Aorta (tissue), 5 donors: Measurements from ENCODE around the gene KCNJ4. TPM values are rescaled to one million over a fixed set of nuclear protein-coding genes. Genes with fewer than 3 reads are reported as not detected.
"Not testable (repeated sequence)": the region's sequence is repeated elsewhere in the genome, so short reads cannot be mapped to it uniquely, and the experiment has no call there.

Experiments used
- ATAC-seq: fragments of 200-7000 bp; cut with Tn5 transposase; one replicate; pipeline ENCODE4 v1.9.1; 2022; ENCODE audit warnings: moderate library complexity; ENCODE audit not compliant: low FRiP score
- DNase-seq, 2 donors: peaks; one replicate each; pipeline ENCODE4 v3.0.0-alpha.2; 2020
- H3K27ac ChIP-seq, 2 donors: one replicate each; pipeline ENCODE4 v1.5.1; 2013; ENCODE audit warnings: low read length in 2 of 2, mild to moderate bottlenecking in 2 of 2, moderate library complexity in 2 of 2, control low read depth in 1 of 2, inconsistent platforms in 1 of 2, low read depth in 1 of 2
- H3K27me3 ChIP-seq, 2 donors: one replicate each; pipeline ENCODE4 v1.6.1; 2013; ENCODE audit warnings: control low read depth in 1 of 2, low read length in 1 of 2, mild to moderate bottlenecking in 1 of 2, moderate library complexity in 1 of 2; ENCODE audit not compliant: insufficient read depth in 2 of 2, control insufficient read depth in 1 of 2
- H3K36me3 ChIP-seq, 2 donors: one replicate each; pipeline ENCODE4 v1.6.1; 2013; ENCODE audit warnings: control low read depth in 1 of 2, low read length in 1 of 2, mild to moderate bottlenecking in 1 of 2; ENCODE audit not compliant: insufficient read depth in 2 of 2, control insufficient read depth in 1 of 2
- H3K4me1 ChIP-seq, 2 donors: one replicate each; pipeline ENCODE4 v1.6.1; 2013; ENCODE audit warnings: low read length in 2 of 2, control low read depth in 1 of 2, mild to moderate bottlenecking in 1 of 2, moderate library complexity in 1 of 2; ENCODE audit not compliant: insufficient read depth in 2 of 2, control insufficient read depth in 1 of 2
- H3K4me3 ChIP-seq, 2 donors: one replicate each; pipeline ENCODE4 v1.5.1; 2013; ENCODE audit warnings: low read length in 2 of 2, control low read depth in 1 of 2, mild to moderate bottlenecking in 1 of 2
- H3K9me3 ChIP-seq: one replicate; pipeline ENCODE4 v1.6.1; 2013; ENCODE audit warnings: mild to moderate bottlenecking, low read length; ENCODE audit not compliant: control insufficient read depth
- WGBS, 2 donors: extraction: QIAGEN DNeasy Blood & Tissue Kit; methylation state at CpG; one replicate each; pipeline ENCODE4 v1.1.7; 2013; 5-methylcytosine and 5-hydroxymethylcytosine counted together
- intact Hi-C, 2 donors: fragments of 100-400 bp; cut with DNase I; formaldehyde crosslinking; loops; one replicate each; pipeline versions ENCODE4 v1.14.2 to v1.15.0; 2022
- polyA plus RNA-seq, 2 donors: library from polyadenylated mRNA; stranded (reverse); fragments of 200-250 nt; gene quantifications; one replicate each; pipeline ENCODE4 v1.2.3, GENCODE V29; 2013
- total RNA-seq, 2 donors: library from RNA; stranded (reverse); fragmentation: NEBNext Ultra II Directional; extraction: Animal tissue kit (Norgen Biotek cat#: 25700); gene quantifications; one replicate each; pipeline ENCODE4 v1.2.1, GENCODE V29; 2021
- donor health status: healthy with polysubstance abuse.
- donor health status: Bipolar disorder and iron deficiency.
- donor health status: DM: no; HTN: no; CAD: no.
- donor health status: DM: no; HTN: no; CAD: no.
- donor health status: DM: yes; HTN: yes; CAD: no.

The KCNJ4 gene
- total and polyA plus RNA-seq, 4 donors, result not detected

DNA sequence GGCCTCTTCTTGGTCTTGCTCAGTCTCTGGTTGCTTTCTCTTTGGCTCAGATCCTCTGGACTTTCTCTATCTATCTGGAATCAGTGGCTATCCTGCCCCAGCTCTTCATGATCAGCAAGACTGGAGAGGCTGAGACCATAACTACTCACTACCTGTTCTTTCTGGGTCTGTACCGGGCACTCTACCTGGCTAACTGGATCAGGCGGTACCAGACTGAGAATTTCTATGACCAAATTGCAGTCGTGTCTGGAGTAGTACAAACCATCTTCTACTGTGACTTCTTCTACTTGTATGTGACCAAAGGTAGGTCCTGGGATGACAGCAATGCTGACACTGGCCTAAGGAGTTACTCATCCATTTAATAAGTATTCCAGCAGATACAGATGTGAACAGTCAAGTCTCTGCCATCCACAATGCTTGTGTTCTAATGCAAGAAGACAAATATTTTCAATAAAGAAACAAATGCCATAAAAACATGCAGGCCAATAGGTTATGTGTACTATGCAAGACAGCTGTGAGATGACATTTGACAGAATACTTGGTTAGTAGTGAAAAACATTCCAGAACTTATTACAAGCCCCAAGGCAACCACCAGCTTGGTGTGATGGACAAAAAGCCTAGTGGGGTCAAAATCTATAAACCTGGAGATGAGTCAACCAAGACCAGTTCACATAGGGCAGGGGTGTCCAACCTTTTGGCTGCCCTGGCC, 26.3 kb upstream of the KCNJ4 start:
- intact Hi-C loops, result no loop called here
- Histone ChIP-seq H3K27me3 (no peaks in the 10 kb centered on the region), H3K27ac (no peak overlapping the region), H3K36me3 (peaks cover 13% of the 10 kb centered on the region in 2 donors), H3K4me3 (no peak overlapping the region), H3K9me3 (no peaks in the 10 kb centered on the region), H3K4me1 (no peaks in the 10 kb centered on the region)
- WGBS, 2 donors, result 87 to 88% methylated on average over 3 of the region's 3 CpGs
- DNase-seq (no peak), ATAC-seq (no peak)

DNA sequence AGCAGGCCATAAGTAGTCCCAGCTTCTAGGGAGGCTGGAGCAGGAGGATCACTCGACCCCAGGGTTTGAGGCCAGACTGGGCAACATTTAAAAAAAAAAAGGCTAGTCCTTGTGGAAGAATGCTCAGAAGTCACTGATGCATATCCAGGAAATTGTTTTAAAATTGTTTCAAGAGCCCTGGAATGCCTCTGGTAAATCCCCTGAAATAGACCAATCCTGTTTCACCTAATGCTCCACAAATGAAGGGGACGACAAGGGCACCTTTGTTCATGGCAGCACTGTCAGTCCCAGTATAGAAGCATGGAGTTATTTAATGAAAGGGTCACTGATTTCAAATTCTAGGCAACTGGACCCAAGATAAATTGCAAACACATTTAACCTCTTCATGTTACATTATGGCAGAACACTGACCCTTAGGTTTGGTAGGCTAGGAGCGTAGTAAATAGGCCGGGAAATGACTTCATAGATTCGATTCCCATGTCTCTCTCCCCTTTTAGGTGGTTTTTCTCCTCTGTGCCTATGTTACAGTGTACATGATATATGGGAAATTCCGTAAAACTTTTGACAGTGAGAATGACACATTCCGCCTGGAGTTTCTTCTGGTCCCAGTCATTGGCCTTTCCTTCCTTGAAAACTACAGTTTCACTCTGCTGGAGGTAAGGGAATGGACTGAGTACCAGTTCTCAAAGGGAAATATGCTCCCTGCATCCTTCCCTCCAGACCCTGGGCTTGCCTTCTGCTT, 24.3 kb upstream of the KCNJ4 start:
- DNase-seq (no peak), ATAC-seq (no peak)
- H3K4me3 ChIP-seq, result no peak overlapping the region
- no peaks in the 10 kb centered on the region for H3K4me1 ChIP-seq
- no peaks in the 10 kb centered on the region for H3K9me3 ChIP-seq
- no peaks in the 10 kb centered on the region for H3K27me3 ChIP-seq
- peaks cover 8 to 11% of the 10 kb centered on the region in 2 donors for H3K36me3 ChIP-seq
- intact Hi-C loops, result no loop called here
- no peak overlapping the region for H3K27ac ChIP-seq
- 78 to 83% methylated on average over 7 of the region's 7 CpGs for WGBS, 2 donors

DNA sequence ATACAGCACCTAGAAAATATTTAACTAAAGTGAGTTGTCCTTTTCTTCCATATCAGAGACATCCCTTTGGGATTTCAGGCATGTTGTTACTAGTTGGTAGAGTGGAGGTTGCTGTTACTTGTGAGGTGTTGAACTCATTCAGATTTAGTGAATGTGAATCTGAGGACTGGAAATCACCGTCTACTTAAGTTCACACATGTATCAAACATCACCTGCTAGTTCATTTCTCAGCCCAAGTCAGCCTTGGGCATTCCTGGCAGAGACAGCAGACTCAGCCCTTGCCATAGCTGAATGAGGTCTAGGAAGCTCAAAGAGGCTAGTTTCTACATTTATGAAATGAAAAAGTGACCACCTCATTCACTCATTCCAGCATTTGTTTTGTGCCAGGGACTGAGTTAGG, 22.6 kb upstream of the KCNJ4 start:
- no peaks in the 10 kb centered on the region for H3K27me3 ChIP-seq
- H3K4me3 ChIP-seq, result no peak overlapping the region
- no peak overlapping the region for H3K27ac ChIP-seq
- peaks cover 2 to 4% of the 10 kb centered on the region in 2 donors for H3K36me3 ChIP-seq
- intact Hi-C loops, result no loop called here
- DNase-seq, result no peak
- no peaks in the 10 kb centered on the region for H3K4me1 ChIP-seq
- H3K9me3 ChIP-seq, result no peaks in the 10 kb centered on the region
- no peak for ATAC-seq
- 76 to 81% methylated on average over 1 of the region's 1 CpG for WGBS, 2 donors

DNA sequence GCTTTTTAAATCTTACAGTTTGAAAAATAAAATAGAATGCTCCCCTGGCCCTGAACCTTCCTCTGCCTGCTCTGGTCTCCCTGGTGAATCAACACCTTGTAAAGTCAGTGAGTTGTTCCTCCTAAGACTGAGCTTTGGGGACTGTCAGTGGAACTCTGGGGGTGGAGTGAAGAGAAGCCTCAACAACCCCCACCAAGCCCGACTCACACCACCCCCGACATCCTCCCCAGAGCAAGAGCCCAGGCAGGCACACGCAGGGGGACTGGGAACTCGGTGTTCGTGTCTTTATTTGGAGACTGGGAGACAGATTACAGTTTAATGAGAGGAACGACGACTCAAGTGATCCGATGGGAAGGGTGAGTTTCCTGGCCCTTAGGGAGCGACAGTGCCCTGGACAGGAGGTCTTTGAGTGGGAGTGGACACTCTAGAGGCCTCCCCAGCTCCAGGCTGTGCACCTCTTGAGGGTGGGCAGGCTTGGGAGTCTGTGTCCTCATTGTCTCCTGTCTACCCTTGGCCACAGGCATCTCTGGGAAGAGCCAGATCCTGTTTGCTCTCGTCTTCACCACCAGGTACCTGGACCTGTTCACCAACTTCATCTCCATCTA, 19.1 kb upstream of the KCNJ4 start:
- Histone ChIP-seq H3K4me1 (no peaks in the 10 kb centered on the region), H3K27ac (no peak overlapping the region), H3K9me3 (no peaks in the 10 kb centered on the region), H3K36me3 (no peaks in the 10 kb centered on the region), H3K27me3 (no peaks in the 10 kb centered on the region), H3K4me3 (no peak overlapping the region)
- DNase-seq (peak in 1 of 2 donors; percentile 49), ATAC-seq (no peak)
- intact Hi-C loops, result no loop called here
- WGBS, 2 donors, result 59 to 67% methylated on average over 10 of the region's 10 CpGs

DNA sequence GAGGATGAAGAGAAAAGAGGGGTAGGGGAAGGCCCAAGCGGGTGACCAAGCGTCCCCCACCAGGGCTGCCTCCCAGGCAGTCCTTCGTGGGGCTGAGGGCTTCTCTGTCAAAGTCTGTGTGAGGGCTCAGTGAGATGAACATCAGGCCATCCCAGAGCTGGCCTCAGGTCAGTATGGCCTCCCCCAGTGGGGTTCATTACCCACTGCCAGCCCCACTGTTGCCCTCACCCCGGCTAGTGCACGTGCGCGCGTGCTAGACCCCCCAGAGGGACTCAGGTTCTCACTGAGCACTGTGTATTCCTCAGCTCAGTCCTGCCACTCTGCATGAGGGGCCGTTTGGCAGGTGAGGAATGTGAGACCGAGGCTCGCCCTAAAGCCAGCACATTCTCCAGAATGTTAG, 16.2 kb upstream of the KCNJ4 start:
- Histone ChIP-seq H3K4me1 (no peaks in the 10 kb centered on the region), H3K27ac (no peak overlapping the region), H3K27me3 (no peaks in the 10 kb centered on the region), H3K4me3 (no peak overlapping the region), H3K9me3 (no peaks in the 10 kb centered on the region), H3K36me3 (no peaks in the 10 kb centered on the region)
- DNase-seq (peak in 1 of 2 donors; percentile 59), ATAC-seq (no peak)
- intact Hi-C loops, result no loop called here
- 79 to 88% methylated on average over 11 of the region's 11 CpGs for WGBS, 2 donors

DNA sequence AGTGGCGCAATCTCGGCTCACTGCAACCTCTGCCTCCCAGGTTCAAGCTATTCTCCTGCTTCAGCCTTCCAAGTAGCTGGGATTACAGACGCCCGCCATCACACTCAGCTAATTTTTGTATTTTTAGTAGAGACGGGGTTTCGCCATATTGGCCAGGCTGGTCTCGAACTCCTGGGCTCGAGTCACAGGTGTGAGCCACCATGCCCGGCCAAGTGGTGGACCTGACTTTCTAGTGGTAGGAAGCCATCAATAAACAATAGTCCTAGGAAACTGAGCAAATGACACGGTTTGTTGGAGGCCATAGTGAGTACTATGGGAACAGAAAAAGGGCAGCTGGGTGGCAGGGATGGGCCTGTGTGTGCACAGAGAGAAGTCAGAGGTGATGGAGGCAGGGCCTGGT, 15.2 kb upstream of the KCNJ4 start:
- H3K36me3 ChIP-seq, ATAC-seq, H3K27me3 ChIP-seq, intact Hi-C loops, H3K9me3 ChIP-seq, H3K4me3 ChIP-seq, H3K27ac ChIP-seq, H3K4me1 ChIP-seq: not testable (repeated sequence)
- 94 to 96% methylated on average over 10 of the region's 10 CpGs for WGBS, 2 donors
- DNase-seq, result peak in 1 of 2 donors; percentile 14

DNA sequence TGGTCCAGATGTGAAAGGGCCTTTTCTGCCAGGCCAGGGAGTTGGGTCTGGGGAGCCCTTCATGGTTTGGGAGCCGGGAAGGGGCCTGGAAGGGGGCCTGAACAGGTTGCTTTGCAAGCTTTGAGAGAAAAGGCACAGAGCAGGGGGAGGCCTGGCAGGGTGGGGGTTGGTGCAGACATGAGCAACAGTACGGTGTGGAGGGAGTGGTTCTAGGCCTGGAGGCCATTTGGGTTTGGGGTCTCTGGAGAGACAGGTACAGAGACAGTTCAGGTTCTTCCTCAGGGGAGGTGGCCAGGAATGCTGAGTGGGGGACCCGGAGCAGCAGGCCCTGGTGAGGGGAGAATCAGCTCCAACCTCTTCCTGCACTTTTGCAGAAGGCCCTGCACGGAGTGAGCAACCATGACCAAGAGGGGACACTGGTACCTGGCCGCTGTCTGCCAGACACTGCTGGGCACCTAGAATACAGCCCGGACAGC, 14.3 kb upstream of the KCNJ4 start:
- no peaks in the 10 kb centered on the region for H3K36me3 ChIP-seq
- no peak overlapping the region for H3K27ac ChIP-seq
- no peaks in the 10 kb centered on the region for H3K4me1 ChIP-seq
- H3K27me3 ChIP-seq, result no peaks in the 10 kb centered on the region
- intact Hi-C loops, result loop anchor here in 1 of 2 donors (5.0 kb wide), 1 partner anchor 33 kb away; no protein-coding TSS in a partner anchor
- ATAC-seq (no peak), DNase-seq (peak in 1 of 2 donors; percentile 73)
- 86 to 91% methylated on average over 6 of the region's 6 CpGs for WGBS, 2 donors
- H3K4me3 ChIP-seq, result no peak overlapping the region
- H3K9me3 ChIP-seq, result no peaks in the 10 kb centered on the region

DNA sequence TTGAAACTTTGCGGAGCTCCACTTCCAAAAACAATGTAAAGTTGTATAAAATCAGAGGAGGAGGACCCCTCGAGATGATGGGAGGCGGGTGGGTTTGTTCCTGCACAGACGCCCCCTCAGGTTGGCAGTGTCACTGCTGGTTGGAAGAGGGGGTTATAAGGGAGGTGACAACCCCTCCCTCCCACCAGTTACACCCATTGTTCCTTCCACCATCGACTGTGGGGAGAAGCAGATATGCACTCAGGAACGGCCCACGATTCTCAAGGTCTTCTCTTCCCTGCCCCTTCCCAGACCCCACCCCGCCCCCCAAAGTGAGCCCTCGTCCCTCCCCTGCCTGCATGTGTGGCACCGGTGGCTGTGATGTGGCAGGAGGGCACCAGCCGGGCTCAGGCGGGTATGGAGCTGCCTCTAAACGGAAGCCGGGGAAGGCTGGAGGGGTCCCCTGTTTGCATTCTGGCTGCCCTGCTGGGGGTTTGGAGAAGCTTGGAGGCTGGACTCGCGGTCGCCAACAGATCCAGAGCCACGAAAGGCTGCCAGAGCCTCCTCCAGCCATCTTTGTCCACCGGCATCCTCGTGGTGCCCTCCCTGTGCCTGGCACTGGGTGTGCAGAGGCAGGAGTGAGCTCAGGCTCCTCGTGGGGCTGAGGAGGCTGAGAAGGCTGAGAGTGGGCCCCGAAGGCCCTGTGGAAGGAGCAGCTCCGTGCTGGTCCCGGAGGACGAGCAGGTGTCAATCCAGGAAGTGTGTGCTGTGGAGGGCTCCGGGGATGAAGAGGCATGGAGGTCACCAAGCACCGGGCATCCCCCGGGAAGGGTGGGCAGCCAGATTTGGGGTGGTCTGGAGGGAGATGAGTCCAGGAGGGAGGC, 13.7 kb upstream of the KCNJ4 start:
- Histone ChIP-seq H3K4me3 (peak overlapping the region in 1 of 2 donors; percentile 21), H3K36me3 (no peaks in the 10 kb centered on the region), H3K27ac (no peak overlapping the region), H3K27me3 (no peaks in the 10 kb centered on the region), H3K9me3 (no peaks in the 10 kb centered on the region), H3K4me1 (no peaks in the 10 kb centered on the region)
- WGBS, 2 donors, result 15 to 19% methylated on average over 26 to 28 of the region's 28 CpGs
- peak in 1 of 2 donors; percentile 73 for DNase-seq
- intact Hi-C loops, result loop anchor here in 1 of 2 donors (5.0 kb wide), 1 partner anchor 34 kb away; no protein-coding TSS in a partner anchor
- ATAC-seq, result peak; percentile 31
